Retinal pigment epithelial cell (primary cell): ENCODE data around the gene IL1R2.
"Not testable (repeated sequence)": the region's sequence is repeated elsewhere in the genome, so short reads cannot be mapped to it uniquely, and the experiment has no call there.

Source experiments
- DNase-seq: peaks from one replicate; pipeline ENCODE4 v3.0.0-alpha.2; 2010; ENCODE audit warnings: low read depth
- H3K4me3 ChIP-seq: 2 replicates; pipeline ENCODE4 v1.5.1; 2011; ENCODE audit warnings: mild to moderate bottlenecking, low read length, control low read depth, moderate library complexity
- CTCF ChIP-seq: conservative IDR thresholded peaks from 2 replicates; pipeline ENCODE4 v1.5.1; 2011; ENCODE audit warnings: low read depth, low read length, control low read depth, inconsistent platforms

The IL1R2 gene

GRCh38 chr2:102063941-102064678 is 72.3 kb downstream of the IL1R2 start:
- no peak overlapping the region for H3K4me3 ChIP-seq
- DNase-seq, result peak; percentile 90
- no peak for TF ChIP-seq CTCF

- H3K4me3 ChIP-seq, result no peak overlapping the region
- no peak for TF ChIP-seq CTCF
- no peak for DNase-seq
Observed at GRCh38 chr2:102064679-102065674, 73.2 kb downstream of the IL1R2 start.

GRCh38 chr2:102065675-102066252 is 74.0 kb downstream of the IL1R2 start:
- no peak overlapping the region for H3K4me3 ChIP-seq
- no peak for TF ChIP-seq CTCF
- peak; percentile 39 for DNase-seq

- no peak for DNase-seq
- TF ChIP-seq CTCF, result no peak
- H3K4me3 ChIP-seq, result no peak overlapping the region
Observed at GRCh38 chr2:102066554-102066953, 74.8 kb downstream of the IL1R2 start.

GRCh38 chr2:102068126-102068525 is 76.4 kb downstream of the IL1R2 start:
- H3K4me3 ChIP-seq, DNase-seq: not testable (repeated sequence)

- H3K4me3 ChIP-seq, result no peak overlapping the region
- no peak for DNase-seq
- no peak for TF ChIP-seq CTCF
Observed at GRCh38 chr2:102069311-102069974, 77.7 kb downstream of the IL1R2 start.
